ENCODE data around the gene INPP5K.
"Not testable (repeated sequence)": the region's sequence is repeated elsewhere in the genome, so short reads cannot be mapped to it uniquely, and the experiment has no call there.

INPP5K gene

DNA sequence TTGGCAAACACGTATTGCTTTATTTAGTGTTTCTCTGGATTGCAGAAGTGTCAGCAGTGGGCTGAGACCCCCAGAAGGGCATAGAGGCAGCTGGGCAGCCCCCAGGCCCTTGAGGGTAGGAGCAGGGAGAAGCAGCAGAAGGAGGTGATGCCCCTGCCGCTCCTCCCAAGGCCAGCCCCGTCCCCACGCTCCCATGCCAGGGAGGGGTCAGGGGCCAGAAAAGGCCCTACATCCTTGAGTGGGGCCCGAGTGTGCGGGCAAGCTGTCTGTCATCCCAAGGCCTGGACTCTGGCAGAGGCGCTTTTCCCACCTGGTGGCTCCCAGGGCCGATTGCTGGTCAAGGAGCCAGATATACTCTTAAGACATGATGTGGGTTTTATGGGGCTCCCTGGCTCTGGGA lies 52.2 kb downstream of the INPP5K start:
- DNase-seq (ENCODE audit: low spot score) = no peak

DNA sequence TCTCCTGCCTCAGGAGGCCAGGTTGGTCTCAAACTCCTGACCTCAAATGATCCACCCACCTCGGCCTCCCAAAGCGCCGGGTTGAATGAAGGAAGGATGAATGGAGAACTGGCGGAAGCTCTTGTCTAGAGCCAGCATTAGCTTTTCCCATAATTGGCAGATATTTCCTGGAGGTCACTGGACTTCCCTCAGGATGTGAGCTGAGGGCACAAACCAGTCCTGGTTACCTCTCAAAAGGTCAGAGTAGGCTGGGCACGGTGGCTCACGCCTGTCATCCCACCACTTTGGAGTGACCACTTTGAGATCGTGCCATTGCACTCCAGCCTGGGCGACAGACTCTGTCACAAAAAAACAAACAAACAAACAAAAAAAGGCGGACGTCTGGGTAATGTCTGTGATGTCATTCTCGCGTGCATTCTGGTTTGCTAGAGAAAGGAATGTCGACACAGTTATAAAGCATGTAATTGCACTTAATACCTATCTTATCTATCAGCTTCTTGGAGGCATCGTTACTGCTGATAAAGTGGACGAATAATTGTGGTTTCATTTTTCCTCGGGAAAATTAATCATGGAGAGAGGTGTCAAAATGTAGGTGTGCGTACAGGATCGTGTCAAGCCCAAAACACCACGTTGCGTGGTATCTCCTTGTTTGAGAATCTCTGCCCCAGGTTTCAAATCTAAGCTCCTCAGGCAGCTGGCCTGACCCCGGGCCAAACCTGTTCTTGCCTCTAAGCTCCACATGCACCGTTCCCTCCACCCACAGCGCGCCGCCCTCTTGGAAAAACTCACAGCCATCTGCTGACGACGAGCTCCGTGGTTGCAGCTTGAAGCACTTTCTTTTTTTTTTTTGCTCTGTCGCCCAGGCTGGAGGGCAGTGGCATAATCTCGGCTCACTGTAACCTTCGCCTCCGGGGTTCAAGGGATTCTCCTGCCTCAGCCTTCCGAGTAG lies 54.0 kb downstream of the INPP5K start:
- no peak for DNase-seq (ENCODE audit: low spot score)

DNA sequence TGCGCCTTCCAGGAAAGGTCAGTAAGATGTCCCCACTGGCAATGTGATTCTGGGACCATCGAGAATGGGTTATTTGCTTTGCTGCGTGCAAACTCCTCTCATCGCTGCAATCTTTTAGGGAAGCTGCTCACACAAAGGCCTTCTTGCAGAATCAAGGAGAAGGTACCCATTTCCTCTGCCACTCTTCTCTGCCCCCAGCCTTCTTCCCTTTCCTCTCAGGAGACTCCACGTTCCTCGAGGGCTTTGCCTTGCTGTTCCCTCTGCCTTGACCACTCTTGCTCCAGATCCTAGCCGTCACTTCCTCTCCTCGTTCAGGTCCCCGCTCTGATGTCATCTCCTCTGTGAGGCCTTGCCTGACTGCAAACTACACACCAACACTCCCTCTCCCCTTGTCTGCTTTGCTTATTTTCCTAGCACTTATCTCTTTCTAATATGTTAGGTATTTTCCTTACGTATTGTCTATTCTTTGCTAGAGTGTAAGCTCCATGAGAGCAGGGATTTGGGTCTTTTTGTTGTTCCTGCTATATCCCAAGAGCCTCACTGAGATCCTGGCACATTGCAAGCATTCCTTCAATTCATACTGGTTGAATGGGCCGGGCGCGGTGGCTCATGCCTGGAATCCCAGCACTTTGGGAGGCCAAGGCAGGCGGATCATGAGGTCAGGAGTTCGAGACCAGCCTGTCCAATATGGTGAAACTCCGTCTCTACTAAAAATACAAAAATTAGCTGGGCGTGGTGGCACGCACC lies 55.0 kb downstream of the INPP5K start:
- DNase-seq (ENCODE audit: low spot score) = no peak

DNA sequence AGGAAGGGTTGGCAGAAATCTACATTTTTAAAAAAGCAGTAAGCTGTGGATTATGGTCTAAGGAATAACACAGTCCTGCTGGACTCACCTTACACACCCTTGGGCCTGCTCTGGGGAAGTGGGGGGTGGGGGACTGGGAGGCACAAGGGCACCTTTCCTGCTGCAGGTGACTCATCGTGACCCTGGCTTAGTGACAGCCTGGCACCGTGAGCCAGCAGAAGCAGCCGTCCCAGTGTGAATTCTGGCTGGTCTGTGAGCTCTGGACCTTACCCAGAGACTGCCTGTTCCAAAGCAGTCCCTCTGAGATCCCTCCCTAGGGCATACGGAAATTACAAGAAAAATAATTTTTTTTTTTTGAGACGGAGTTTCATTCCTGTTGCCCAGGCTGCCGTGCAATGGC lies 56.2 kb downstream of the INPP5K start:
- DNase-seq (ENCODE audit: low spot score) = no peak

DNA sequence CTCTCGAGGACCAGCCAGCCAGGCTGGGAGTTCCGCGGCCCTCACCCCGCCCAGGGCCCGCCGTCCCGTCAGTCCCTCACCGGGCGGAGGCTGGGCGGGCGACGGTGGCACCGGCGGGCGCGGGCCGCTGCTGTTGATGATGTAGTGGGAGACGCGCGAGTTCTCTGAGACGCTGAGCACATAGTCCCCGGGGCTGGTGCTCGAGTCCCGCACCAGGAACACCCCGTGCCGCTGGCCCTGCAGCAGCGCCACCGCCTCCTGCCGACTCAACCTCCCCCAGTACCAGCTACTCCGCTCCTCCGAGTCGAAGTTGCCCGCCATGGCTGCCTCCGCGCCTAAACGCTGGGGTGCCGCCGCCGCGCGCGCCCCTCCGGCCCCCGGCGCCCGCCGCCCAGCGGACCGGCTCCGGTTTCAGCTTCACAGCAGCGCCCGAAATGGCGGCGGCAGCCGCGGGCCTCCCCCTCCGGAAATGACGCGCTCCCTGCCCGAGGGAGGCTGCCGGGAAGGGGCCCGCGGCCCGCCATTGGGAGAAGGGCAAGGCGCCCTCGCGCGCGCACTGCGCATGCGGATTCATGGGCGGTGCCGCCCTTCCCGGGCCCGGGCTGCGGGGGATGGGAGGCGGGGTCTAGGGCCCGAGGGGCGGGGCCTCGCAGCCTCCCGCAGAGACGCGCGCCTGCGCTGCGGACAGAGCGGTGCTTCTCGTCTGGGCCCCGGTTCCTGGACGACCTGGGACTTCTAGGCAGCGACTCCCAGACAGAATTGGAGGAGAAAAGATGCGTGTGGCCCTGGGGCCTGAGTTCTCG lies 60.4 kb downstream of the INPP5K start, which contains the start of gene CRK:
CRK (minus strand) TSS at position 436 of the 803 bp plus-strand sequence; CDS start at position 321, 115 bp downstream.
- DNase-seq (ENCODE audit: low spot score) = peak; percentile 98

DNA sequence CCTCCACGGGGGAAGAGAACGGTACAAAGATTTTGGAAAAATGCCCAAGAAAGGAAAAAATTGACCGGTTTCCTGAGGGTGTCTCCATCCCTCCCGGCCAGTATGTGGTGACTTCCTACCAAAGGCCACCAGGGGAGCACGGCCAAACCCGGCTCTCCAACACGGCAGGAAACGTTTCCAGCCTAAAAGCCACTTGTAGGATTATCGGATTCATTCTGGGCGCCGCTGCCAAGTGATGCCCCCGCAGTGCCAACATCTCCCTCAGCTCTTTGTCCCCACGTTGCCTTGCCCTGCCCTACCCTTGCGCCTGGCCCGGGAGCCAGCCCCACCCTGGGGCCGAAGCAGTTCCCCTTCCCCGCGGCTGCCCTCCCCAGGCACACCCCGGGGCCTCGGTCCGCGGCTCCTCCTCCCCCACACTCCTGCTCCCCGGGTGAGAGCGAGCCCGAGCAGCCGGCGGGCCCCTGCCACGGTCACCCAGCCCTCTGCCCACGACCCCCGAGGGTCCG lies 61.1 kb downstream of the INPP5K start:
- peak; percentile 60 for DNase-seq (ENCODE audit: low spot score)

DNA sequence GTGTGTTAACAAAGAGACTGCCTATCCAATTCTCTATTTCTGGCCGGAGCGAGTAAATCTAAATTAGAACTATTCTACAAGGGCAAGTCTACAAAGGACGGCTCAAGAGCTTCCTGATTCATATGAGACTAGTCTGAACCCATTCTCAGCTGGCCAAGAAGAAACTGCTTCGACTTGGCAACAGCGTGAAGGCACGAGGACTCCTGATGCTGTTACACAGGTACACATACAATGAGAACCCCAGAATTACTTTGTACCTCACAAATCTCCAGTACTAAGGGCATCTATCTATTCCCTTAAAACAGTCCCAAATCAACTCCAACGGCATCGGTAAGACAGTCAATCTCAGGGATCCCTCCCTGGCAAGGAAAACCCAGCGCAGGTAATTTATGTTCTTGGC lies 61.9 kb downstream of the INPP5K start:
- DNase-seq (ENCODE audit: low spot score) = no peak

DNA sequence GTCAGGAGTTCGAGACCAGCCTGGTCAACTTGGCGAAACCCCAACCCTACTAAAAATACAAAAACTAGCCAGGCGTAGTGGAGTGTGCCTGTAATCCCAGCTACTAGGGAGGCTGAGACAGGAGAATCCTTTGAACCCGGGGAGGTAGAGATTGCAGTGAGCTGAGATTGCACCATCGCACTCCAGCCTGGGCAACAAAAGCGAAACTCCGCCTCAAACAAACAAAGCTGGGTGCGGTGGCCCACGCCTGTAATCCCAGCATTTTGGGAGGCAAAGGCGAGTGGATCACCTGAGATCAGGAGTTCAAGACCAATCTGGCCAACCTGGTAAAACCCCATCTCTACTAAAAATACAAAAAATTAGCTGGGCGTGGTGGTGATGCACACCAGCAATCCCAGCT lies 62.7 kb downstream of the INPP5K start:
- DNase-seq (ENCODE audit: low spot score) = not testable (repeated sequence)

DNA sequence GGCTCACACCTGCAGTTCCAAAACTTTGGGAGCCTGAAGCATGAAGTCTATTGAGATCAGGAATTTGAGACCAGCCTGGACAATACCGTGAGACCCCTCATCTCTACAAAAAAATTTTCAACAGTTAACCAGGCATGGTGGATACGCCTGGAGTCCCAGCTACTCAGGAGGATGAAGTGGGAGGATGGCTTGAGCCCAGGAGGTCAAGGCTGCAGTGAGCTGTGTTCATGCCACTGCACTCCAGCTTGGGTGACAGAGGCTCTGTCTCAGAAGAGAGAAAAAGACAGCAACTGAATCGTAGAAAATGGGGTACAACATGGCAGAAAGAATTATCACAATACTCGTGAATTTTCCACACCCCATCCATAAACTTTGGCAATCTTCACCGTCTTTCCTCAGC lies 63.6 kb downstream of the INPP5K start:
- no peak for DNase-seq (ENCODE audit: low spot score)

DNA sequence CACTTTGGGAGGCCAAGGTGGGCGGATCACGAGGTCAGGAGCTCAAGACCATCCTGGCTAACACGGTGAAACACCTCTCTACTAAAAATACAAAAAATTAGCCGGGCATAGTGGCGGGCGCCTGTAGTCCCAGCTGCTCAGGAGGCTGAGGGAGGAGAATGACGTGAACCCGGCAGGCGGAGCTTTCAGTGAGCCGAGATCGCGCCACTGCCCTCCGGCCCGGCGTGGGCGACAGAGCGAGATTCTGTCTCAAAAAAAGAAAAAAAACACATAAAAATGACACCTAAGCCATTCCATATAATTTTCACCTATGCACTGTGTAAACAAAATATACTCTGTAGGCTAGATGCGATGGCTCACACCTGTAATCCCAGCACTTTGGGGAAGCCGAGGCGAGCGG lies 66.2 kb downstream of the INPP5K start:
- DNase-seq (ENCODE audit: low spot score) = not testable (repeated sequence)

DNA sequence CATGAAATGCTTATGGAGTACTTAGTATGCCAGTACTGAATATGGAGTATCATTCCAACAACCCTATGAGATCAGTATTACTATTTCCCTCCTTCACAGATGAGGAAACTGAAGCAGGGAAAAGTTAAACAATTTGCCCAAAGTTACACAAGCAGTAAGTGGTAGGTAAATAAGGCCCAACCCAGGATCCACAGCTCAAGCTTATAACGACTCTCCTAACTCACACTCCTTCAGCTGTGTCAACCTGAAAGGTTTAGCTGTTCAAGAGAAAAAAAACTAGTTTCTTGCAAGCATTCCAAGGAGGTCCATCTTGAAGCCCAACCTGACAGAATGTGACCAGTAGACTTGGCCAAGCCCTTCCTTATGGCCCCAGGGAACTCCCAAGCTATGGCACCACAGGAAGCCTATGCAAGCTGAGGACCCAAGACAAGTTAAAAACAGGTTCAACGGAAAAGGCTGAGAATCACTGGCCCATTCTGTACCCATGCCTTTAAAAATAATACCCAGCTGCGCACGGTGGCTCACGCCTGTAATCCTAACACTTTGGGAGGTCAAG lies 66.9 kb downstream of the INPP5K start:
- DNase-seq (ENCODE audit: low spot score) = no peak

DNA sequence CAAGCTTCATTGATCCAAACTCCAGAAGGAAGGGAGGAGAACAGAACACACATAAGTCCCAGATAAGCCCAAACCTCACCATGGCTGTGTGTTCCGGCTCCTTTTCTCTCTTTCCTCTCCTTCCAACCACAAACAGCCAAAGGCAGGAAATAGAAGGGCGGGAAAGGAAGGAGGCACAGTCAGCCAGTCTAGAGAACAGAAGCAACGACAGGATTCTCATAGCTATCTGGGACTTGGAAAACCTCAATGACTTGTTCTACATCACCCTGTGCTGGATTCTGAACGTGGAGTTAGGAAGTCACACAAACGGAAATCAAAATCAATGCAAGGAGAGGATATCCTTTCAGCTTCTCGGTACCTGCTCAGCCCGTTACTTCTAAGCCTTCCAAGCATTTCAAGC lies 69.4 kb downstream of the INPP5K start:
- DNase-seq (ENCODE audit: low spot score) = no peak

DNA sequence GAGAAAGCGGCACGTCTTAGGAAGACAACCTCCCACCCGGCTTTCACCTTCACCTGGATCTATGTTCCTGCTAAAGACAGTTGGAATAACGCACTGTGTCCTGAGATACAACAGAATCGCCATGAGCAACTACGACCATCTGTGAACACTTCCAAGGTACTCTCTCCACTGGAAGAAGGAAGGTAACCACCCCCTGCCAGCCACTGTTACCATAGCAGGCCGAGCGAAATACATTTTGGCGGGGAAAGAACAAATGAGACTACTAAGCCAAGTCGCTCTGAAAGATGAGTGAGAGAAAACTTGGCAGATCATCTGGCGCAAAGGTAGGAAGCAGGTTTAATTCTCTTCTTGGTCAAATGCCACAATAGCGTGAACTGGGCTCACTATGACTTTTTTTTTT lies 70.2 kb downstream of the INPP5K start:
- no peak for DNase-seq (ENCODE audit: low spot score)

DNA sequence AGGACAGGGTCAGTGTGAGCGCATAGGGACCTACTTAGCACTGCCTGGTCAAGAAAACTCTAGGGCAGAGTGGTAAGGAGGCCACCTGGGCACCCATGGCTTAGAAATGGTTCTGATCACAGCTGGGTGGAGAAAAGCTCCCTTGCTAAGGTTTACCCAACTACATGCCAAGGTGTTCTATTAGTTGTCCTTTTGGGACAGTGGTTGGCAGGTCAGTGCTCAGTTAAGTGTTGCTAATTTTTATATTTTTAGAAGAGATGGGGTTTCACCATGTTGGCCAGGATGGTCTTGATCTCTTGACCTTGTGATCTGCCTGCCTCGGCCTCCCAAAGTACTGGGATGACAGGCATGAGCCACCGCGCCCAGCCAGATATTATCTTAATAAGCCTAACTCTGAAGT lies 70.7 kb downstream of the INPP5K start:
- not testable (repeated sequence) for DNase-seq (ENCODE audit: low spot score)

All from hematopoietic multipotent progenitor cell treated with erythropoietin and hydrocortisone succinate and interleukin-3 and kit ligand, for 15 days (in vitro differentiated cells).